Activated naive CD4-positive, alpha-beta T cell treated with Interleukin-2 at 50 U/mL for 16 hours (primary cell): Measurements from ENCODE around the gene SELP.
"Not testable (repeated sequence)": the region's sequence is repeated elsewhere in the genome, so short reads cannot be mapped to it uniquely, and the experiment has no call there.

ENCODE experiments used
- DNase-seq: peaks from one replicate; pipeline ENCODE4 v3.0.0-alpha.2; 2020

SELP gene

GRCh38 chr1:169630006-169630405 is at the start of gene SELP:
TSS of gene SELP (minus strand) at chr1:169630124. CDS start at chr1:169630074, 50 bp downstream.
- DNase-seq, result no peak

- no peak for DNase-seq
Observed at GRCh38 chr1:169679692-169680091, 49.8 kb upstream of the SELP start.

- DNase-seq, result no peak
Observed at GRCh38 chr1:169676001-169676400, 46.1 kb upstream of the SELP start.

- no peak for DNase-seq
Observed at GRCh38 chr1:169670836-169671235, 40.9 kb upstream of the SELP start.

- not testable (repeated sequence) for DNase-seq
Observed at GRCh38 chr1:169670244-169670643, 40.3 kb upstream of the SELP start.

- DNase-seq, result not testable (repeated sequence)
Observed at GRCh38 chr1:169667699-169668596, 38.0 kb upstream of the SELP start.

- not testable (repeated sequence) for DNase-seq
Observed at GRCh38 chr1:169667227-169667639, 37.3 kb upstream of the SELP start.

GRCh38 chr1:169662680-169663079 is 32.8 kb upstream of the SELP start:
- not testable (repeated sequence) for DNase-seq

- not testable (repeated sequence) for DNase-seq
Observed at GRCh38 chr1:169661066-169661465, 31.1 kb upstream of the SELP start.

- DNase-seq, result not testable (repeated sequence)
Observed at GRCh38 chr1:169658777-169659176, 28.9 kb upstream of the SELP start.

- DNase-seq, result no peak
Observed at GRCh38 chr1:169653873-169654272, 23.9 kb upstream of the SELP start.

GRCh38 chr1:169651035-169651434 is 21.1 kb upstream of the SELP start:
- DNase-seq, result no peak

- no peak for DNase-seq
Observed at GRCh38 chr1:169650551-169650950, 20.6 kb upstream of the SELP start.

GRCh38 chr1:169648709-169649108 is 18.8 kb upstream of the SELP start:
- DNase-seq, result no peak

GRCh38 chr1:169648187-169648586 is 18.3 kb upstream of the SELP start:
- DNase-seq, result no peak

- DNase-seq, result no peak
Observed at GRCh38 chr1:169647512-169647911, 17.6 kb upstream of the SELP start.

- no peak for DNase-seq
Observed at GRCh38 chr1:169644297-169644696, 14.4 kb upstream of the SELP start.

- DNase-seq, result no peak
Observed at GRCh38 chr1:169634877-169635276, 5.0 kb upstream of the SELP start.

- DNase-seq, result no peak
Observed at GRCh38 chr1:169634145-169634544, 4.2 kb upstream of the SELP start.

GRCh38 chr1:169631249-169631648 is 1.3 kb upstream of the SELP start:
- DNase-seq, result no peak

- no peak for DNase-seq
Observed at GRCh38 chr1:169624912-169625311, 5.0 kb downstream of the SELP start.

- no peak for DNase-seq
Observed at GRCh38 chr1:169624122-169624521, 5.8 kb downstream of the SELP start.

GRCh38 chr1:169623132-169623926 is 6.6 kb downstream of the SELP start:
- DNase-seq, result no peak

- DNase-seq, result no peak
Observed at GRCh38 chr1:169620565-169620964, 9.4 kb downstream of the SELP start.
